ENCODE results near the gene FKBP2. TPM values are rescaled to one million over a fixed set of nuclear protein-coding genes. Genes with fewer than 3 reads are reported as not detected.

The FKBP2 gene
- total RNA-seq, 1 donor from 2014 or later: 31.4 TPM

- ChIA-PET POLR2A (interaction anchor here (0.6 to 8.7 kb wide), 11 partner anchors 17 to 88 kb away, joined by 3 to 127 read pairs (median 4); partner anchors contain the start of genes BAD, DNAJC4, ESRRA and FERMT3), CTCF (interaction anchor here (1.1 to 6.2 kb wide), 3 partner anchors 14 to 108 kb away, joined by 3 to 37 read pairs (median 6); partner anchors contain the start of gene FERMT3)
- no peak for TF ChIP-seq CTCF (IDR thresholded peaks at IDR 0.05)
- intact Hi-C loops (cut with micrococcal nuclease): loop anchor here (1.0 to 10.0 kb wide), 4 partner anchors 17 to 528 kb away; partner anchors contain the start of genes DNAJC4, ESRRA and SF1
- DNase-seq (peak; percentile 78), ATAC-seq (ENCODE audit: low read depth) (peak; percentile 63)
- peaks cover 22% of the 10 kb centered on the region for H3K36me3 Mint-ChIP-seq (ENCODE audit: low read depth)
- peaks cover 43% of the 10 kb centered on the region for H3K4me1 Mint-ChIP-seq
- no peaks in the 10 kb centered on the region for H3K27me3 Mint-ChIP-seq
- H3K9me3 Mint-ChIP-seq: no peaks in the 10 kb centered on the region
- peak within 1 kb of the TSS; percentile 87 for H3K27ac Mint-ChIP-seq
- H3K4me3 Mint-ChIP-seq: peak within 1 kb of the TSS; percentile 90
Observed at GRCh38 chr11:64246871-64247728, 6.2 kb downstream of the FKBP2 start, which contains the start of gene PPP1R14B. TSS of gene PPP1R14B (minus strand) at chr11:64246943. CDS start at chr11:64246673, 270 bp downstream.

- ATAC-seq (ENCODE audit: low read depth) (no peak), DNase-seq (no peak)
- POLR2A ChIA-PET: interaction anchor here (0.8 to 8.7 kb wide), 5 partner anchors 18 to 42 kb away, joined by 3 to 127 read pairs (median 19); partner anchors contain the start of genes BAD, DNAJC4, FERMT3 and NUDT22
- no peak for TF ChIP-seq CTCF (IDR thresholded peaks at IDR 0.05)
- no peaks in the 10 kb centered on the region for H3K27me3 Mint-ChIP-seq
- H3K4me3 Mint-ChIP-seq: peak overlapping the region; percentile 74
- no peaks in the 10 kb centered on the region for H3K9me3 Mint-ChIP-seq
- peak overlapping the region; percentile 30 for H3K27ac Mint-ChIP-seq
- peaks cover 39% of the 10 kb centered on the region for H3K4me1 Mint-ChIP-seq
- peaks cover 19% of the 10 kb centered on the region for H3K36me3 Mint-ChIP-seq (ENCODE audit: low read depth)
- CTCF ChIA-PET: interaction anchor here (6.2 kb wide), 1 partner anchor 42 kb away, joined by 37 read pairs; the partner anchor contains the start of gene FERMT3
- intact Hi-C loops (cut with micrococcal nuclease): loop anchor here (10.0 kb wide), 1 partner anchor 527 kb away; the partner anchor contains the start of gene SF1
Observed at GRCh38 chr11:64247729-64248531, 7.0 kb downstream of the FKBP2 start.

- intact Hi-C loops (cut with micrococcal nuclease): loop anchor here (10.0 kb wide), 1 partner anchor 526 kb away; the partner anchor contains the start of gene SF1
- H3K4me3 Mint-ChIP-seq: peak overlapping the region; percentile 11
- H3K36me3 Mint-ChIP-seq (ENCODE audit: low read depth): peaks cover 13% of the 10 kb centered on the region
- no peaks in the 10 kb centered on the region for H3K27me3 Mint-ChIP-seq
- ChIA-PET POLR2A (interaction anchor here (1.4 kb wide), 1 partner anchor 9 kb away, joined by 3 read pairs; no protein-coding TSS in a partner anchor), CTCF (interaction anchor here (1.9 kb wide), 1 partner anchor 44 kb away, joined by 14 read pairs; no protein-coding TSS in a partner anchor)
- H3K4me1 Mint-ChIP-seq: peaks cover 32% of the 10 kb centered on the region
- H3K27ac Mint-ChIP-seq: peak overlapping the region; percentile 30
- no peak for ATAC-seq (ENCODE audit: low read depth)
- DNase-seq: no peak
- no peaks in the 10 kb centered on the region for H3K9me3 Mint-ChIP-seq
- TF ChIP-seq CTCF (IDR thresholded peaks at IDR 0.05): no peak
Observed at GRCh38 chr11:64248578-64248977, 7.7 kb downstream of the FKBP2 start.

- ChIA-PET POLR2A (interaction anchor here (1.4 to 2.6 kb wide), 3 partner anchors 8 to 62 kb away, joined by 3 to 14 read pairs (median 9); partner anchors contain the start of genes FKBP2 and STIP1), CTCF (interaction anchor here (0.9 to 2.1 kb wide), 6 partner anchors 8 to 52 kb away, joined by 3 to 14 read pairs (median 6); partner anchors contain the start of genes FERMT3 and FKBP2)
- H3K4me3 Mint-ChIP-seq: peak overlapping the region; percentile 32
- no peak for ATAC-seq (ENCODE audit: low read depth)
- H3K27ac Mint-ChIP-seq: no peak overlapping the region
- peaks cover 29% of the 10 kb centered on the region for H3K4me1 Mint-ChIP-seq
- H3K27me3 Mint-ChIP-seq: no peaks in the 10 kb centered on the region
- peaks cover 9% of the 10 kb centered on the region for H3K36me3 Mint-ChIP-seq (ENCODE audit: low read depth)
- intact Hi-C loops (cut with micrococcal nuclease): loop anchor here (10.0 kb wide), 1 partner anchor 526 kb away; the partner anchor contains the start of gene SF1
- no peak for DNase-seq
- TF ChIP-seq CTCF (IDR thresholded peaks at IDR 0.05): no peak
- H3K9me3 Mint-ChIP-seq: no peaks in the 10 kb centered on the region
Observed at GRCh38 chr11:64249038-64249437, 8.1 kb downstream of the FKBP2 start.

All from activated B cell treated with CpG ODN at 0.5 μM for 24 hours (primary cell).